Measurements from ENCODE around the gene PLA2G6.

- TF ChIP-seq EZH2 (IDR thresholded peaks at IDR 0.05; ENCODE audit: borderline replicate concordance) (no peak), CTCF (IDR thresholded peaks at IDR 0.05; ENCODE audit: poor library complexity) (no peak), EZH2phosphoT487 (IDR thresholded peaks at IDR 0.05; ENCODE audit: low read depth, severe bottlenecking, unreplicated experiment) (no peak)
Observed at GRCh38 chr22:38082986-38083710, 98.5 kb downstream of the PLA2G6 start.

All from hepatocyte (in vitro differentiated cells).